GM18519 (cell line): ENCODE data around the gene NAV2.

Source experiments
- ATAC-seq: cut with Tn5 transposase; IDR thresholded peaks from one replicate; pipeline ENCODE4 v1.9.1; 2021; ENCODE audit warnings: mild to moderate bottlenecking, moderate library complexity; ENCODE audit not compliant: unreplicated experiment, low FRiP score

Gene NAV2

DNA sequence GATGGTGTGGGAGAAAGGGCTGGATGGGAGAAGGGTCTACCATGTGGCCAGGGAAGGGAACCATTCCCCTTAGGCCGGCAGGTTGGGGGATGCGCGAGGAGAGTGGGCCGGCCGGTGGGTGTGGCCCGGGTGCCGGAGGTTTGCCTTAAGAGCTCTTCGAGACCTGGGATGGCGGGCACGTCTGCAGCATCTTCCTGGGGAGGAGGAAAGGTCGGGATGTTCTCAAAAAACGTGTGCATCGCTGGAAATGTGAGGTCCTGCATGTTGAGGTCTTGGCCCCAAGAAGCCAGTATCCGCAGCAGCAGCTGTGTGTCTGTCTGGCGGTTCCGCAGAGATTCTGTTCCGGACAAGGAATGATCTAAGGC lies 1.4 kb downstream of the NAV2 start:
- no peak for ATAC-seq

DNA sequence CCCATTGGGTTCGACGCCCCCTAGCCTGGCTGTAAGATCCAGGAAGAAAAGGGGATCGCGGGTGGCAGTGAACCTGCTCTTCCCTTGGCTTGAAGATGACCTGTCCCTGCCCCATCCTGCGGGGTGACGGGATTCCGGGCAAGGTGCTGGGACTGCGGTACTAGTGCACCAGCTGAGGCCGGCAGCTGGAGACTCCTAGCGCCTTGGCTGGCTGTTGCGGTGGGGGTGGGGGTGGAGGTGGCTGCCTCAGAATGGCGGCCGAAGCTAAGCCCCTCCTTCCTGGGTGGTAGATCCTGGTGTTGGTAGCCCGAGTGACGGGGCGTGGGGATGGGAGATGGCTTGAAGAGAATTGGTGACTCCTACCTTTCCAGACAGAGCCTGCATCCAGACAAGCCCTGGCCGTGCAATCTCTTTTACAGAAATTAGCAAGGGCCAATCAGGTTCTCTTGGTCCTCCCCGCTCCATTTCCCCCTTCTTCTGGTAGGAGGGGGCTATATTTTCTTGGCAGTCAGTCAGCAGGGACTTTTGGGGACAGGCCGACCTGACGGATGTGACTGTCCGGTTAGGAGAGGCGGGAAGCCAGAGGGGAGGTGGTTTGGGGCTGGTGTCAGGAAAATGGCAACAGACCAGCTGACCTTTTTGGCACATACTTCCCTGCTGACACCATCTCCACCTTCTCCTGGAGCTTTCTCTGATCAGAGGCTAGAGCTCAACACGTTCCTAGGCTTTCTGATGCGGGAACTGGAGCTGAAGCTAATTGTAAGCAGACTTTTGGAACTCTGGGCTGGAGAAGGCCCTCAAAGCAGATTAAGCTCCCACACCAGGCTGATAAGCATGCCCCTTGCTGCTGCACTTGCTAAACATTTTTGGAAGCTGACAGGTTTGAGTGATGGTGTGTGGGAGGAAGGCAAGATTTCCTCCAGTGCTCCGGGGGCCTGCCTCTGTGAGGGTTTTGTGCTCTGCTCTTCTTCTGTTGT lies 2.0 kb downstream of the NAV2 start:
- no peak for ATAC-seq

DNA sequence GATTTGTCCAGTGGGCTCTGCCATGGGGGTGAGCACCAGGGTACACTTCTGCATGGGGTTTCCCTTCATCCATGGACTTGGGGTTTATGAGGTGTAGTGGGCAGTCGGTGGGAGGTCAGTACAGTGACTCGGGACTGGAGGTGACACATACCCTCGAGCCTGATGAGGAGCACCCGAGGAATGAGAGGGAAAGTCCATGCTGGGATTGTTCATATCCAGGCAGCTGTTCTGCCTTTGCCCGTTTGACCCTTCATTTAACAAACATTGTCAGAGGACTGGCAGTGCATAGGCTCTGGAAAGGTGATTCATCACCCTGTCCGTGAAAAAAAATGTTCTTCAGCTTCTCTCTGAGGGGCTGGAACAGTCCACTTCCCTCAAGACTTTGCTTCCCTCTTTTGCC lies 2.7 kb downstream of the NAV2 start:
- ATAC-seq: no peak

DNA sequence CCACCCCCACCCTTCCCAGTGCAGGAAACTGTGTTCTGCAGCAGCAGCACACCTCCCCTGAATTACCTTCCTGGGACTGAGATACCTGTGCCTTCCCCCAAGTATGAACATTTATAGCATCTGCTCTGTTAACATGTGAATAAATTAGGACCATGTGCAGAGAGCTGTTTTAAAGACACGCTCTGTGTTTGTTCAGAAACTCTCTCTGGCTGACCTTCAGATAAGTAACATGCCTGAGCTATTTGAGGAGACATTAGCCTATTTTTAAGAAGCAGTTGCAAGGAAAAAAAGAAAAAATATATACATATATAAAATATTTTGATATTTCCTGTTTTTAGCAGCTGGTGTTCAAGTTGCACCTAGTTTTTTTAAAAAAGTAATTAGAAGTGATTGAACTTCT lies 5.4 kb downstream of the NAV2 start:
- ATAC-seq: no peak

DNA sequence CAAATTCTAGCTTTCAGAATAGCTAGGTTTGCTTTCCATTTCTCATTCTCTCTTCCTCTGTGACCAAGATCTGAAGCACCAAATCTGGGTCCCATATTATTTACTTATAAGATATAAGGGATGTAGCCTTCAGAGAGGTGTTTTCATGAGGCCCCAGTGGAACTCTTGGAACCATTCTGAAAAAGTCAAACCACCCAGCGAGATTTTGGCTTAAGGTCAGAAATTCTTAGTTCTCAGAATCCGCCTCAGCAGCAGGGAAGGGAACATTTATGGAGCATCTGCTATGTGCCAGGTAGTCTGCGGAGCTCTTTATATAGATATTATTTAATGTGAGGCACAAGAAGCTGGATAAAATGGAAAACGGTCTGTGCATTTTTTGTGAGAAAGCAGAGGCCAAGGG lies 6.3 kb downstream of the NAV2 start:
- no peak for ATAC-seq

DNA sequence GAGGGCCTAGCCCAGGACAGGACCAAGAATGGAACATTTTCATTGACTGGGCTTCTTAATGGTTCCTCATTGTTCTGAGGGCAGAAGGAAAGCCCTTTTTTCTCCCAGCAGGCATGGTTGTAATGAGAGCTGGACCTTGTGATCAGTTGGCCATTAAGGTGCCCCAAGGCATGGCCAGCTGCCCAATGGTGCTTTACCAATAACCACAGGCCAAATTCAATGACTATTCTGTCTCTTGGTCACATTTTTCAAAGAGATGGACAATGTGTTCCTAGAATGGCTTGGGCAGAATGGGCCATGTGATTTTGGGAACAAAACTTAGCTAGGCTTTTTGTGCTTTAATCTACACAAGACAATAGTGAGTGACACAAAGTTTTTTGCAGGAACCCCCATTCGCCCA lies 7.3 kb downstream of the NAV2 start:
- no peak for ATAC-seq

DNA sequence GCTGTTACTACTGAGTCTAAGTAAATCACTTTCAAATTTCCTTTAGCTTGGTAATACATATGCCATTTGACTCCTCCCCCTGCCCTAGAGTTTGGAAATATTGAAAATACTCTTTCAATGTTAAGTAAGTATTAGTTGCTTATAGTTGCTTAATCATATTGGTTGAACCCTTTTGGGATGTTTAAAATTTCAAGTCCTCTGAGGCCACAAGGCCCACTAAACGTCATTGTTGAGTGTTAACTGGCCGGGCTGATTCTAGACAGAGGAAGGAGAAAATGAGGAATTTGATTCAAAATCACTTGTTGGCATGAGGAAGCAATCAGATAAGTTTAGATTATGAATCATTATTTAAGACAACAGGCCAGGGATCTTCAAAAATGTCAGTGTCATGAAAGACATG lies 8.5 kb downstream of the NAV2 start:
- ATAC-seq: no peak

DNA sequence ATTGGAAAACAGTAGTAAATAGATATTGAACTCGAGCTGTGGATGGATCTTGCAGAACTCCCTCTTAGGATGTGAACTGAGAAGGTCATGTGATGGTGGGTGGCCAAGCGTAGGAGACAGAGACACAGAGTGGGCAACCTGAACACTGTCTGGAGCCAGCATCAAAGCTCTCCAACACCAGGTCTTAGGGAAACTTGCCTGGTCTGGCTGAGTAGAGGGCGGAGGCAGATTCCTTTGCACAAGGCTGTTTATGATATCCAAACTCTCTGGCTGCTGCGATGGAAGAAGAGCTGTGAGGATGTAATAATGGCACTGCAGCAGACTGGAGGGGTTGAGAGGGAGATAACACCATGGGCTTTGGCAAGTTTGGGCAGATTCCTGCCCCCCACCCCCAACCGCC lies 10.1 kb downstream of the NAV2 start:
- ATAC-seq: no peak

DNA sequence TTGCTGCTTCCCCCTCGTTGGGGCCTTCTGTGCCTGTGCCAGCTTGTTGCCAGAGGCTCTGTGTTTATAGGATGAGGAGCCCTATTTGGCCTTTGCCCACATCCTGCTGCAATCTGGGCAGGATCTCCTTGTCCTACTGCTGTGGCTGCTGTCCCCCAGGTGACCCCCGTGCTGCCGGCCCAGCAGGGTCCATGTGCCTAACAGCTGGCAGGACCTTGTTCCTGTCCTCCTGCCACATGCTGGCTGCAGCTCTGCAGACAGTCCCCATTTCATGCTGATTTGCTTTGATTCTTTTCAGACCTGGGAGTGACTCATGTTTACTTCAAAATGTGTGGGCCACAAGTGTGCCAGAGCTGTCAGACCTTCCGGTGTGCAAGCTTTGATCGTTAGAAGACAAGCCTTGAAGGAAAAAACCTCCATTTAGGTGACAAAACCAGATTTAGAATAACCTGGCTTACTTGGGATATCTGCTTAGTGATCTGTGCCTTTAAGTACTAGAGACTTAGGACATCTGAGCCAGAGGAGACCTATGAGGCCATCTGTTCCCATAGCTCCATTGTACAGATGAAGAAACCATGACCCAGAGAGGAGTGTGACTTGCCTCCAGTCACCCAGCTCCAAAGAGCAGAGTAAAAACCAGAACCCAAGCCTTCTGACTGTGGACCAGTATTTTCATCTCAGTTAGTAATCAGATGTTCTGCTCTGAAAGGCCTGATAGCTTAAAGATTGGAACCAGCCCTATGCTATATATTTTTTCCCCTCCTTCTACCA lies 11.1 kb downstream of the NAV2 start:
- ATAC-seq: no peak

DNA sequence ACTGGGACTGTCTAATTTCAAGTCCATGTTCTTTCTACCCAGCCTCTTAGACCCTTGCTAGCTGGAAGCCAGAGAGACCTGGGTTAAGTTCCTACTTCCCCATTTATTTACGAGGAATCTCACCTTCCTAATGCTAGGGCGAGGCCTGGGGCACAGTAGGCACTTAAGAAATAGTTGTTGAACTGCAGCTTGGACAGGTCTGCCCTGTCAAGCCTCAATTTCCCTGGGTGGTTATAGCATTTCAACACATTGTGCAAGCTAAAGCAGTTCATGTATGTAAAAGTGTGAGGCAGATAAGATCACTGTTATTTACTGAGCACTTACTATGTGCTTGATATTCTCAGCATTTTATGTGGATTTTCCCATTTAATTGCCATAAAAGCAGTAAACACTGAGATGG lies 12.1 kb downstream of the NAV2 start:
- no peak for ATAC-seq

DNA sequence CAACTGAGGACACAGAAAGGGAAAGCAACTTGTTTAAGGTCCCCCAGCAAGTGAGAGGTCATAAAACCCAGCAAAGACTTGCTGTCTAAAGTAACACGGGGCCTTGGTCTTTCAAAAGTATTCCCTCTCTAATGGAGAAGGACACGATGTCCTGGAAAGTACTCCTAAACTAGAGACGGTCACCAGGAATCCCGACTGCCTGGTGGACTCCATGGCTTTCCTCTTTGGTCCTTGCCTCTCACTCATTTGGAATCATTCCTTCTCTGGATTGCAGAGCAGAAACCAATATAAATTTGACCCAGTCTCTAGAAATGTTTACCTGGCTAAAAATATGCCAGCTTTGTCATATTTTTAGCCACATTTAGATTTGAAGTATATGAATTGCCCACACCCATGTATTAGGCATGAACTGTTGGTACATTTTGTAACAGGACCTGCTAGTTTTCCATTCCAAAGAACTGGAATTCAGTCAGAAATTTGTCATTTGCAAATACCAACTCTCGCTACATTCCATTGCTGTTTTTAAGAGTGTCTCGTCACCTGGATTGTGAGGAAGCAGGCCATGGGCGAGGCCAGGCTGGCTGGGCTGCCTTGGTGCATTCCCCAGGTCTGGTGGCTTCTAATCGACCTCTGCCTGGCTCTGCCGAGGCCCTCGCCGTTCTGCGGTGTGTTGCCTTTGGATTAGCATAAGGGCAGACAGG lies 12.9 kb downstream of the NAV2 start:
- ATAC-seq: no peak

DNA sequence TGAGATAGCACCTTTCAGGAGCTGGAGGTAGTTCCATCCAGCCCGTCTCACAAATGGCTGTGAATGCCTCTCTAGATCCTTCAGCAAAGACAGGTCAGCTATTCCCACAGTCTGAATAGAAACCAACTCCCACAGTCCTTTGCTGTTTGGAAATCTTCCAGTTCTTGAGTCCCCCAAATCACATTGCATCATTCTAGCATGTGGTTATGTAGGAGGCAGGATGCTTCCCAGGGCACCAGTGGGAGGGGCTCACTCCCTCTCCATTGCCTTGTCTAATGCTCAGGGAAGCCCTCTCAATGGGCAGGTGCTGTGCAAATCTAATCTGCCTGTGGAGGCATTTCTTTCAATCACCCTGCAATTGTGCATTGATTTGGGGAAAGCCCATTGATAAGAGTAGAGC lies 14.6 kb downstream of the NAV2 start:
- ATAC-seq: no peak

DNA sequence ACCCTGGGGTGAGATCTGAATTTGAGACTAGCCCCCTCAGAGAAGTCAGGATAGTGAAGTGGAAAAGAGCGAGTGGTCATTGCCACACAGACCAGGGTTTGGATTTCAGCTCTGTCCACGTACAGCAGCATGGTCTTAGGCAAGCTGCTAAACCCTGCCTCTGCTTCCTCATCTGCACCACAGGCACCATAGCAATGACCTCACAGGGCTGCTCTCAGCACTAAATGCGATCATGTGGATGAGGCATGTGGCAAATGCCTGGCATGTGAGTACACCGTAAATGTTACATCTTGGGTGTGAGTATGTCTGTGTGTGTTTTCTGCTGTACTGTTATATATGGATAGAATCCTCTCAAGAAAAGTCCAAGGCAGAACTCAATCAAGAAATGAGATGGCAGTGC lies 15.8 kb downstream of the NAV2 start:
- no peak for ATAC-seq

DNA sequence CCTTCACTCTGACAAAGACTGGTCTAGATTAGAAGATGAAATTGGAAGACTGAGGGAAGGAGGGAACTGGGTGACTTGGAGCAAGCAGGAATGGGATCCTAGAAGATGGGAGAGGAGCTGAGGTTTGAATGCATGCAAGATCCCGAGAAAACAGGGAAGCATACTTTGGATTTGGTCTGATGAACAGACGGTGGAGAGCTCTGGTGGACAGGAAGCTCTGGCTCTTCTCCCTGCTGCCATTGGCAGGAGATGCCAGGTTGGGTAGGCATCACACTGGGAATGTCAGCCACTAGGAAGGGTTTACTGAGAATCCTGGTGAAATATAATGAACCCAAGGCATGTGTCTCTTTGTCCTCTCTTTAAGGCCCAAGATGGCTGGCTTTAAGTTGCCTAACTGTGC lies 16.5 kb downstream of the NAV2 start:
- ATAC-seq: no peak

DNA sequence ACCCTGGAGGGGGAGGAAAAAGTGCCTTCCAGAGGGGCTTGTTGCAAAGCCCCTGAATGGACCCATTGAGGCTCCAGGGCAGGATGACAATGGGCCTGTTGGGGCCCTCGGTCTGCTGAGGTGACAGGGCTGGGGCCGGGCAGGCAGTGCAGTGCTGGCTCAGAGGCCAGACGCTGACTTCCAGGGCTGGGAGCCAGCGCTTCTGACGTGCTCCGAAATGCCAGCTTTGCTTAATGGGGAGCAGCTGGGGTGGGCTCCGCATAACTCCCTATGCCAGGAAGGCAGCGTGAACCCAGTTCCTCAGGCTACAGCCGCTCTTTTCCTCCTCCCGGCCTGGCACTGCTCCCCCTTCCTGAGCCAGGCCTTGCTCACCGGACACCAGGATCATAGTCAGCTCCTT lies 17.7 kb downstream of the NAV2 start:
- no peak for ATAC-seq

DNA sequence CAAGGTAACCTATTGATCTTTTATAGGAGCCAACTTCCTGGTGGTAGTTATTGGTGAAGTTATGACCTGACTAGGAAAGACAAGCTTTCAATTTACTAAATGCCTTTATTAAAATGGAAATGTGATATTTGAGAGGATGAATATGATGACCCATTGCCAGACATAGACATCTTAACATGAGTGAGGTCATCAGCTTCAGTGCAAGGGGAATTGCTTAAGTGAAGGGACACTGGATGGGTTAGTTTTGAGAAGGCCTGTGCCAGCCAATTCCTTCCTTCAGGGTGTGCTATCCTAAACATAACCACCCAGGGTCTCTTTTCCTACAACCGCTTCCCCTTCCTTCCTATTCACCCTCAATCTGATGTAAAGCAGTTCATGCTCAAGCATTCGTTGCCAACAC lies 21.5 kb downstream of the NAV2 start:
- no peak for ATAC-seq

DNA sequence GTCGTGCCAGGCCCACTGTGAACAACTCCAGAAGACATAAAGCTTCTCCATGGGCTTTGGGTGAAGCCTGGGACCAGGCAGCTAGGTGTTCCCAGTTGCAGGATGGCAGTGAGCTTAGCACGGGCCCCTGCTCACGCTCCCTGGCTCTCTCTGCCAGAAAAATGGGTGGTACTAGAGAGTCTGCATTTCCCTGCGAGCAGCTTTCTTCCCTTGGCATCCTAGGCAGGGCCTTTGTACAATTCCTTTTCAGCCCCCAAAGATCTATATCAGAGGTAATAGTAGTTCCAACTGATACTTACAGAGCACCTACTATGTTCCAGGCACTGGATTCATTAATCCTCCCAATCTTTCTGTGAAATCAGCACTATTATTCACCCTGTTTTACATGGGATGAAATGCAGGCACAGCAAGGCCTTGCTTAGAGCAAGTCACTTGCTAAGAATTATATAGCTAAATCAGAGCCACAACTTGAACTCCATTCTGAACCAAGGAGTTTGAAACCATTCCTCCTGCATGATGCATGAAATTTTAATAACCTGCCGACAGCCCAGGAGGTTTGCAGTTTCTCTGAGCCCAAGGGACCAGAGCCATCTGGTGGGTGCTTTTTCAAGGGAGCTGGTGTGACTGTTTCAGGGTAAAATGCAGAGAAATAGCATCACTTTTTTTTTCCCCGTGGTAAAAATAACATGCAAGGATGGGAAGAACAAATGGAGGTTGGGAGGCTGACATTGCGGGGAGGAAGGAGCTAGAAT lies 22.7 kb downstream of the NAV2 start:
- no peak for ATAC-seq

DNA sequence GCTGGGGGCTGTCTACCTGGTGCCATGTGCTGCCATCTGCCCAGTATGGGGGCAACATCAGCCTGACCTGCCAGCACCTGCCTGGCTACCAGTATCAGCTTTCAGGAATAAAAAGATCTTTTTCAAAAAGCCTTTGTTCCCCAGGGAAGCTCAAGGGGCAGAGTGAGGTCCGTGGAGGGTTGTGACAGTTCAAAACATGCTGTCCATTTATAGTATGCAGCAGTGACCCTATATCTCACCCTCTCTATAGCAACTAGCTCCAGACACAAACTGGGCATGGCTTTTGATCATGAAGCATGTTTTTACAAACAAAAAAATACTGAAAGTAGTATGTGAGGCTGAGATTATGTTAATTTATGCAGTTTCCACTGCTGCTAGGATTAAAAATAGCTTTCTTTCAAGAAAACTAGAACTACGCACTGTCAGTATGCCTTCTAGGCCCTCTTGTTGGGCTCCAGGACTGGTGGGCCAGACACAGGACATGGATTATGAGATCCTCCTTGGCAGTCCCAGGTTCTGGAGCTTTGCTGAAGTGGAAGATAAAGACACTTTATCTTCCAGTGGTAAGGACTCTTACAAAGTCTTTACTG lies 23.4 kb downstream of the NAV2 start:
- no peak for ATAC-seq

DNA sequence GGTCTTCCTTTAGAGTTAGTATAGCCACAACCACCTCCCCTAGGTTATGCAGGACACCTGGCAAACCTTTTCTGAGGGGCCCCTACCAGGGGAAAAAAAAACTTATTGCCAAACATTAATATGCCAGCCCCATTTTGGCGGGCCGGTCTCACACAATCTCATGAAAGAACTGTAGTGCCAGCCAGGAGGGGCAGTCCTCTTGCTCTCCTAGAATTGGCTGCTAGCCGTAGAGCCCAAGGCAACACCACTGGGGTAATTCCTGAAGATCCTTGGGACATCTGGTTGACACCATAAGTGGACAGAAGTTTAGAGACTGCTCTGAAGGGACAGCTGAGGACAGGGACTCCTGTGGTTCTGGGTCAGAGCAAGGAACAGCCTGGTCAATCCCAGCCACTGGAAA lies 24.2 kb downstream of the NAV2 start:
- ATAC-seq: no peak

DNA sequence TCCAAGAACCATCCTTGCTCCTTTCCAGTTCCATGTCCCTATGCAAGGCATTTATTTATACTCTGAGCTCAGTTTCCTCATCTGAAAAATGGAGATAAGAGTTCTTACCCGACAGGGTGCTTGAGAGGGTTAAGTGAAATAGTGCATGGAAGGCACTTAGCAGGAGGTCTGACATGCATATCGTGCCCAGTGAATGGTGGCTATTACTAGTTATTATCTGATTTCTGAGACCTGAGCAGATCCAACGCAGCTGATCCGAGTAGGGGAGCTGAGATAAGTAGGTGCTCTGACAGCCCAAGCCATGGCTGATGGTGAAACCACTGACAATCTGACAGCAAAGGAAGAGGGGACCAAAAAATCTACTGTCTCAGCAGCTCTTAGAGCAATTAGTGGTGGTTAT lies 24.9 kb downstream of the NAV2 start:
- no peak for ATAC-seq
